ENCODE measurements around the gene RPLP2. TPM values are rescaled to one million over a fixed set of nuclear protein-coding genes. Genes with fewer than 3 reads are reported as not detected.

Gene RPLP2
- total and polyA plus RNA-seq, 4 donors, result 441 to 2,648 (median 1,513) TPM

- Histone ChIP-seq H3K4me1 (ENCODE audit: control insufficient read depth in 5 of 5, insufficient read depth in 5 of 5, low read length in 5 of 5) (peaks cover 0 to 22% (median 15%) of the 10 kb centered on the region in 5 donors), H3K9me3 (ENCODE audit: control insufficient read depth in 4 of 4, insufficient read depth in 3 of 4, low read length in 3 of 4) (no peaks in the 10 kb centered on the region), H3K27ac (ENCODE audit: low read depth in 1 of 2, low read length in 1 of 2) (no peak overlapping the region), H3K4me3 (no peak overlapping the region), H3K9ac (ENCODE audit: insufficient read depth in 1 of 2, low read length in 2 of 2) (no peak overlapping the region), H3K27me3 (ENCODE audit: control insufficient read depth in 3 of 3, insufficient read depth in 3 of 3, low read length in 2 of 3) (no peaks in the 10 kb centered on the region), H3K36me3 (ENCODE audit: control insufficient read depth in 4 of 4, insufficient read depth in 4 of 4, low read length in 4 of 4) (peaks cover 0 to 28% (median 7%) of the 10 kb centered on the region in 4 donors)
- TF ChIP-seq CTCF (IDR thresholded peaks at IDR 0.05; ENCODE audit: control extremely low read depth, extremely low read depth), result no peak
- ATAC-seq (ENCODE audit: insufficient read depth, low FRiP score) (no peak), DNase-seq (no peak)
- WGBS, 2 donors, result 90 to 92% methylated on average over 27 to 31 of the region's 31 CpGs
Measured at GRCh38 chr11:794013-794765, 15.6 kb upstream of the RPLP2 start.

GRCh38 chr11:794766-795633, 14.8 kb upstream of the RPLP2 start:
- Histone ChIP-seq H3K4me1 (ENCODE audit: control insufficient read depth in 5 of 5, insufficient read depth in 5 of 5, low read length in 5 of 5) (peaks cover 0 to 22% (median 15%) of the 10 kb centered on the region in 5 donors), H3K9ac (ENCODE audit: insufficient read depth in 1 of 2, low read length in 2 of 2) (no peak overlapping the region), H3K27me3 (ENCODE audit: control insufficient read depth in 3 of 3, insufficient read depth in 3 of 3, low read length in 2 of 3) (no peaks in the 10 kb centered on the region), H3K4me3 (no peak overlapping the region), H3K36me3 (ENCODE audit: control insufficient read depth in 4 of 4, insufficient read depth in 4 of 4, low read length in 4 of 4) (peaks cover 0 to 30% (median 7%) of the 10 kb centered on the region in 4 donors), H3K9me3 (ENCODE audit: control insufficient read depth in 4 of 4, insufficient read depth in 3 of 4, low read length in 3 of 4) (no peaks in the 10 kb centered on the region), H3K27ac (ENCODE audit: low read depth in 1 of 2, low read length in 1 of 2) (peak overlapping the region in 1 of 2 donors; percentile 61)
- no peak for ATAC-seq (ENCODE audit: insufficient read depth, low FRiP score)
- 49 to 75% methylated on average over 34 to 38 of the region's 38 CpGs for WGBS, 2 donors
- DNase-seq, result no peak
- TF ChIP-seq CTCF (IDR thresholded peaks at IDR 0.05; ENCODE audit: control extremely low read depth, extremely low read depth), result no peak

- peak; percentile 39 for ATAC-seq (ENCODE audit: insufficient read depth, low FRiP score)
- H3K4me3 ChIP-seq, result peak overlapping the region; percentile 49
- peak overlapping the region; percentile 28 to 87 for H3K9ac ChIP-seq (ENCODE audit: insufficient read depth in 1 of 2, low read length in 2 of 2)
- H3K27me3 ChIP-seq (ENCODE audit: control insufficient read depth in 3 of 3, insufficient read depth in 3 of 3, low read length in 2 of 3), result no peaks in the 10 kb centered on the region
- peaks cover 0 to 38% (median 7%) of the 10 kb centered on the region in 4 donors for H3K36me3 ChIP-seq (ENCODE audit: control insufficient read depth in 4 of 4, insufficient read depth in 4 of 4, low read length in 4 of 4)
- TF ChIP-seq CTCF (IDR thresholded peaks at IDR 0.05; ENCODE audit: control extremely low read depth, extremely low read depth), result no peak
- WGBS, 2 donors, result 3 to 4% methylated on average over 23 to 26 of the region's 26 CpGs
- no peaks in the 10 kb centered on the region for H3K9me3 ChIP-seq (ENCODE audit: control insufficient read depth in 4 of 4, insufficient read depth in 3 of 4, low read length in 3 of 4)
- DNase-seq, result peak; percentile 82 to 90 (median 86)
- peak overlapping the region; percentile 14 to 83 for H3K27ac ChIP-seq (ENCODE audit: low read depth in 1 of 2, low read length in 1 of 2)
- H3K4me1 ChIP-seq (ENCODE audit: control insufficient read depth in 5 of 5, insufficient read depth in 5 of 5, low read length in 5 of 5), result peaks cover 0 to 22% (median 15%) of the 10 kb centered on the region in 5 donors
Measured at GRCh38 chr11:795634-796564, 13.9 kb upstream of the RPLP2 start.

All from lung (tissue), 12 donors.